GM12878 (cell line): ENCODE measurements around the gene SYCE3. TPM values are rescaled to one million over a fixed set of nuclear protein-coding genes. Genes with fewer than 3 reads are reported as not detected.

Experiments
- ATAC-seq: fragments of 200-7000 bp; cut with Tn5 transposase; 3 replicates; pipeline ENCODE4 v1.9.1; 2020; ENCODE audit warnings: mild to moderate bottlenecking, moderate library complexity
- BruUV-seq: library from RNA; stranded (reverse); fragments of 400-500 nt; replicated peaks from 2 replicates; lab custom pipeline; 2021; lab: Mats Ljungman, UMichigan
- CTCF ChIA-PET: fragments of 300-600 bp; sonication (Branson Sonifier 250); formaldehyde crosslinking; extraction: SDS; loops from one replicate; lab custom pipeline; 2021; ENCODE audit warnings: inconsistent platforms; lab: Yijun Ruan, JAX
- POLR2A ChIA-PET: fragments of 350-600 bp; formaldehyde crosslinking; extraction: SDS; loops from one replicate; lab custom pipeline; 2021; ENCODE audit warnings: inconsistent platforms; lab: Charles Lee
- RAD21 ChIA-PET: fragments of 300-600 bp; sonication (Branson Sonifier 250); formaldehyde crosslinking; loops from one replicate; lab custom pipeline; 2023; ENCODE audit warnings: antibody characterized with exemption; ENCODE audit not compliant: unreplicated experiment; lab: Charles Lee
- SMC1A ChIA-PET: fragments of 300-600 bp; sonication (Branson Sonifier 250); formaldehyde crosslinking; loops from one replicate; lab custom pipeline; 2023; ENCODE audit not compliant: unreplicated experiment, uncharacterized antibody; lab: Charles Lee
- DNase-seq: peaks from one replicate; pipeline ENCODE4 v3.0.0-alpha.2; 2011; ENCODE audit warnings: low read depth, low spot score
- FAIRE-seq: peaks from 3 replicates; lab custom pipeline; 2011; peaks lifted over from hg19 to GRCh38; lab: Jason Lieb, UNC
- H2AFZ ChIP-seq: 2 replicates; pipeline ENCODE4 v1.6.0; 2011; ENCODE audit warnings: low read depth, low read length, control low read depth; ENCODE audit not compliant: control insufficient read depth
- H3K27ac ChIP-seq: 2 replicates; pipeline ENCODE4 v1.5.1; 2011; ENCODE audit warnings: control low read depth; ENCODE audit not compliant: control insufficient read depth, insufficient read depth
- H3K27me3 ChIP-seq, 2 experiments: replicated peaks in 1 of 2; 2 replicates each; pipeline versions ENCODE4 v1.6.0 to v1.6.1; 2011; ENCODE audit warnings: low read length in 1 of 2; ENCODE audit not compliant: control insufficient read depth in 2 of 2, insufficient read depth in 2 of 2
- H3K36me3 ChIP-seq, 2 experiments: 2 replicates each; pipeline ENCODE4 v1.5.1; 2011; ENCODE audit warnings: low read length in 1 of 2; ENCODE audit not compliant: control insufficient read depth in 2 of 2, insufficient read depth in 2 of 2
- H3K4me1 ChIP-seq: 2 replicates; pipeline ENCODE4 v1.6.1; 2011; ENCODE audit warnings: mild to moderate bottlenecking, low read length, moderate library complexity, mixed read lengths; ENCODE audit not compliant: control insufficient read depth, insufficient read depth
- H3K4me2 ChIP-seq: 2 replicates; pipeline ENCODE4 v1.6.0; 2011; ENCODE audit warnings: control low read depth; ENCODE audit not compliant: control insufficient read depth, insufficient read depth
- H3K4me3 ChIP-seq: fragments of 200-600 bp; sonication (generic); 2 replicates; pipeline ENCODE4 v1.5.1; 2016
- H3K79me2 ChIP-seq: 2 replicates; pipeline ENCODE4 v1.6.0; 2011; ENCODE audit warnings: low read length; ENCODE audit not compliant: control insufficient read depth, insufficient read depth
- H3K9ac ChIP-seq: 2 replicates; pipeline ENCODE4 v1.8.0; 2011; ENCODE audit warnings: low read length, control low read depth, mixed read lengths; ENCODE audit not compliant: control insufficient read depth, insufficient read depth
- H3K9me3 ChIP-seq: replicated peaks from 3 replicates; pipeline ENCODE4 v1.5.1; 2011; ENCODE audit warnings: mild to moderate bottlenecking, low read length; ENCODE audit not compliant: control insufficient read depth, insufficient read depth
- H4K20me1 ChIP-seq: 2 replicates; pipeline ENCODE4 v1.6.0; 2011; ENCODE audit not compliant: control insufficient read depth, insufficient read depth
- CEBPZ ChIP-seq: fragments of 150-350 bp; IDR thresholded peaks from 2 replicates; pipeline ENCODE4 v1.6.1; 2016; ENCODE audit warnings: low read depth, low read length
- EZH2 ChIP-seq: IDR thresholded peaks from 2 replicates; pipeline ENCODE4 v1.6.1; 2012; ENCODE audit warnings: low read depth, mild to moderate bottlenecking, control low read depth, inconsistent platforms, low read length, borderline replicate concordance; ENCODE audit not compliant: control insufficient read depth
- HDGF ChIP-seq: fragments of 450-650 bp; IDR thresholded peaks from 2 replicates; pipeline ENCODE4 v1.6.1; 2016; ENCODE audit warnings: antibody characterized with exemption
- PAX8 ChIP-seq: fragments of 450-650 bp; IDR thresholded peaks from 2 replicates; pipeline ENCODE4 v1.6.1; 2017; ENCODE audit warnings: mild to moderate bottlenecking, moderate library complexity
- ZBTB4 ChIP-seq: fragments of 450-650 bp; formaldehyde crosslinking; IDR thresholded peaks from 2 replicates; pipeline ENCODE4 v1.4.0; 2022; ENCODE audit warnings: mild to moderate bottlenecking, moderate library complexity
- WGBS: methylation state at CpG from one replicate; pipeline ENCODE4 v1.1.6; 2016; ENCODE audit warnings: low lambda C conversion rate; ENCODE audit not compliant: insufficient replicate concordance, insufficient coverage; ENCODE audit errors: missing lambda C conversion rate; 5-methylcytosine and 5-hydroxymethylcytosine counted together
- in situ Hi-C: fragments of 300-500 bp; cut with MboI; formaldehyde crosslinking; loops from 9 replicates; pipeline ENCODE4 v1.14.3; 2018; ENCODE audit warnings: mixed read lengths
- intact Hi-C: fragments of 100-400 bp; cut with micrococcal nuclease; formaldehyde crosslinking; loops from one replicate; pipeline ENCODE4 v1.14.2; 2022; ENCODE audit not compliant: unreplicated experiment
- polyA plus RNA-seq, 11 experiments: library from polyadenylated mRNA; depleted of rRNA in 4 of 11; unstranded in 6 of 11; stranded (reverse) in 5 of 11; fragments of >200 nt; fragmentation: Nextera tagmentation in 4 of 11; fragmentation: Illumina TruSeq in 1 of 11; extraction: Ambion mirVana in 4 of 11; extraction: Trizol in 1 of 11; gene quantifications; 1 replicate in 1 of 11; 2 replicates in 10 of 11; pipeline versions ENCODE4 v1.2.1 to v1.2.3, GENCODE V29; 2011 to 2016; ENCODE audit warnings: inconsistent platforms in 2 of 11, missing spikeins in 2 of 11, low read depth in 1 of 11
- total RNA-seq, 4 experiments: library from RNA; depleted of rRNA in 3 of 4; stranded (reverse); fragments of >200 nt in 3 of 4; fragmentation: Illumina TruSeq in 1 of 4; extraction: Trizol in 1 of 4; gene quantifications; 2 replicates each; pipeline versions ENCODE4 v1.2.1 to v1.2.3, GENCODE V29; 2013 to 2021

Gene SYCE3
- total and polyA plus RNA-seq, 10 of the 15 experiments (the other 5 are each of a cell fraction or from before 2014, with no cell fraction given) = 0.38 to 0.91 (median 0.76) TPM; not detected in 4

GRCh38 chr22:50502096-50502495 is 60.6 kb downstream of the SYCE3 start:
- ATAC-seq (no peak), FAIRE-seq (no peak), DNase-seq (no peak)
- BruUV-seq = no TSS peak
- ChIA-PET RAD21 (no interaction called here), POLR2A (interaction anchor here (0.6 kb wide), 1 partner anchor 29 kb away, joined by 3 read pairs; no protein-coding TSS in a partner anchor), CTCF (interaction anchor here (0.9 kb wide), 1 partner anchor 8 kb away, joined by 3 read pairs; no protein-coding TSS in a partner anchor), SMC1A (interaction anchor here (1.7 kb wide), 1 partner anchor 119 kb away, joined by 4 read pairs; no protein-coding TSS in a partner anchor)
- Histone ChIP-seq H3K36me3 (peaks cover 4 to 8% of the 10 kb centered on the region in 2 experiments; a peak in 3 of 4 replicates), H3K9me3 (no peaks in the 10 kb centered on the region), H2AFZ (no peak overlapping the region), H3K4me2 (no peak overlapping the region), H4K20me1 (no peaks in the 10 kb centered on the region), H3K27ac (no peak overlapping the region), H3K9ac (no peak overlapping the region), H3K4me1 (peaks cover 4% of the 10 kb centered on the region), H3K79me2 (peaks cover 10% of the 10 kb centered on the region), H3K4me3 (no peak overlapping the region), H3K27me3 (no peaks in the 10 kb centered on the region)
- TF ChIP-seq ZBTB4 (CRISPR knock-in tag) (no peak), CEBPZ (no peak), PAX8 (no peak), HDGF (no peak), EZH2 (no peak)
- WGBS = 96% methylated on average over 6 of the region's 6 CpGs
- intact Hi-C loops = no loop called here
- in situ Hi-C loops = no loop called here

Other genes starting within 250 kb of the SYCE3 start
Only the 7 nearest of the 17 such genes appear.
- gene NCAPH2, start 54.7 kb downstream of the SYCE3 start, total RNA-seq (2014; rRNA removed) = 78.5 and 86.1 TPM in 2 replicates
- 33.9 and 39.4 TPM in 2 replicates for gene NCAPH2, start 54.7 kb downstream of the SYCE3 start, total RNA-seq (2014; rRNA removed; fragmentation: Illumina TruSeq; extraction: Trizol)
- gene NCAPH2, start 54.7 kb downstream of the SYCE3 start, total RNA-seq (2021) = 99.8 and 110 TPM in 2 replicates
- gene NCAPH2, start 54.7 kb downstream of the SYCE3 start, polyA plus RNA-seq (2011; rRNA removed) = 18.4 and 31.9 TPM in 2 replicates
- gene NCAPH2, start 54.7 kb downstream of the SYCE3 start, polyA plus RNA-seq (2014; fragmentation: Illumina TruSeq; extraction: Trizol) = 22.7 and 36.9 TPM in 2 replicates
- 10 to 100 TPM in 1 of 2 experiments, 1 to 10 TPM in 1; 5.0 to 16.9 TPM for gene NCAPH2, start 54.7 kb downstream of the SYCE3 start, polyA plus RNA-seq (2014; fragmentation: Nextera tagmentation; extraction: Ambion mirVana)
- 80.3 and 84.2 TPM in 2 replicates for gene NCAPH2, start 54.7 kb downstream of the SYCE3 start, polyA plus RNA-seq (2014; rRNA removed)
- 10 to 100 TPM; 81.7 to 85.8 TPM for gene NCAPH2, start 54.7 kb downstream of the SYCE3 start, polyA plus RNA-seq (2016; fragmentation: Nextera tagmentation; extraction: Ambion mirVana)
- gene SCO2, start 37.3 kb downstream of the SYCE3 start, total RNA-seq (2014; rRNA removed) = 2.8 and 4.4 TPM in 2 replicates
- 0.32 and 0.36 TPM in 2 replicates for gene SCO2, start 37.3 kb downstream of the SYCE3 start, total RNA-seq (2014; rRNA removed; fragmentation: Illumina TruSeq; extraction: Trizol)
- 6.4 and 16.0 TPM in 2 replicates for gene SCO2, start 37.3 kb downstream of the SYCE3 start, total RNA-seq (2021)
- gene SCO2, start 37.3 kb downstream of the SYCE3 start, polyA plus RNA-seq (2011; rRNA removed) = 2.0 and 2.2 TPM in 2 replicates
- 0.18 TPM in 1 of 2 replicates, not detected in the other for gene SCO2, start 37.3 kb downstream of the SYCE3 start, polyA plus RNA-seq (2014; fragmentation: Illumina TruSeq; extraction: Trizol)
- 1 to 10 TPM in 1 of 2 experiments, not detected in 1; 1.0 TPM for gene SCO2, start 37.3 kb downstream of the SYCE3 start, polyA plus RNA-seq (2014; fragmentation: Nextera tagmentation; extraction: Ambion mirVana)
- gene SCO2, start 37.3 kb downstream of the SYCE3 start, polyA plus RNA-seq (2014; rRNA removed) = 2.4 and 7.1 TPM in 2 replicates
- gene SCO2, start 37.3 kb downstream of the SYCE3 start, polyA plus RNA-seq (2016; fragmentation: Nextera tagmentation; extraction: Ambion mirVana) = 10 to 100 TPM; 14.0 to 16.0 TPM
- gene TYMP, start 32.9 kb downstream of the SYCE3 start, total RNA-seq (2014; rRNA removed) = 39.8 and 40.8 TPM in 2 replicates
- 8.9 and 9.8 TPM in 2 replicates for gene TYMP, start 32.9 kb downstream of the SYCE3 start, total RNA-seq (2014; rRNA removed; fragmentation: Illumina TruSeq; extraction: Trizol)
- 53.2 and 53.9 TPM in 2 replicates for gene TYMP, start 32.9 kb downstream of the SYCE3 start, total RNA-seq (2021)
- gene TYMP, start 32.9 kb downstream of the SYCE3 start, polyA plus RNA-seq (2011; rRNA removed) = 8.8 and 21.0 TPM in 2 replicates
- gene TYMP, start 32.9 kb downstream of the SYCE3 start, polyA plus RNA-seq (2014; fragmentation: Illumina TruSeq; extraction: Trizol) = 3.0 and 5.6 TPM in 2 replicates
- under 1 TPM; 0.42 to 0.91 TPM for gene TYMP, start 32.9 kb downstream of the SYCE3 start, polyA plus RNA-seq (2014; fragmentation: Nextera tagmentation; extraction: Ambion mirVana)
- 55.7 and 57.8 TPM in 2 replicates for gene TYMP, start 32.9 kb downstream of the SYCE3 start, polyA plus RNA-seq (2014; rRNA removed)
- gene TYMP, start 32.9 kb downstream of the SYCE3 start, polyA plus RNA-seq (2016; fragmentation: Nextera tagmentation; extraction: Ambion mirVana) = 10 to 100 TPM; 28.3 to 37.7 TPM
- 1.3 and 1.5 TPM in 2 replicates for gene KLHDC7B, start 17.0 kb downstream of the SYCE3 start, total RNA-seq (2014; rRNA removed)
- gene KLHDC7B, start 17.0 kb downstream of the SYCE3 start, total RNA-seq (2014; rRNA removed; fragmentation: Illumina TruSeq; extraction: Trizol) = 0.32 and 0.63 TPM in 2 replicates
- 1.1 and 1.7 TPM in 2 replicates for gene KLHDC7B, start 17.0 kb downstream of the SYCE3 start, total RNA-seq (2021)
- not detected in 2 replicates for gene KLHDC7B, start 17.0 kb downstream of the SYCE3 start, polyA plus RNA-seq (2011; rRNA removed)
- 0.59 and 0.65 TPM in 2 replicates for gene KLHDC7B, start 17.0 kb downstream of the SYCE3 start, polyA plus RNA-seq (2014; fragmentation: Illumina TruSeq; extraction: Trizol)
- gene KLHDC7B, start 17.0 kb downstream of the SYCE3 start, polyA plus RNA-seq (2014; fragmentation: Nextera tagmentation; extraction: Ambion mirVana) = under 1 TPM in 1 of 2 experiments, not detected in 1; 0.05 TPM
- 1.8 and 2.2 TPM in 2 replicates for gene KLHDC7B, start 17.0 kb downstream of the SYCE3 start, polyA plus RNA-seq (2014; rRNA removed)
- gene KLHDC7B, start 17.0 kb downstream of the SYCE3 start, polyA plus RNA-seq (2016; fragmentation: Nextera tagmentation; extraction: Ambion mirVana) = 1 to 10 TPM in 1 of 2 experiments, under 1 TPM in 1; 0.72 to 1.1 TPM
- gene CPT1B, start 15.5 kb upstream of the SYCE3 start, total RNA-seq (2014; rRNA removed) = 28.3 and 28.9 TPM in 2 replicates
- 12.0 and 13.6 TPM in 2 replicates for gene CPT1B, start 15.5 kb upstream of the SYCE3 start, total RNA-seq (2014; rRNA removed; fragmentation: Illumina TruSeq; extraction: Trizol)
- gene CPT1B, start 15.5 kb upstream of the SYCE3 start, total RNA-seq (2021) = 37.0 and 40.8 TPM in 2 replicates
- gene CPT1B, start 15.5 kb upstream of the SYCE3 start, polyA plus RNA-seq (2011; rRNA removed) = 26.0 and 36.2 TPM in 2 replicates
- 21.0 and 24.5 TPM in 2 replicates for gene CPT1B, start 15.5 kb upstream of the SYCE3 start, polyA plus RNA-seq (2014; fragmentation: Illumina TruSeq; extraction: Trizol)
- gene CPT1B, start 15.5 kb upstream of the SYCE3 start, polyA plus RNA-seq (2014; fragmentation: Nextera tagmentation; extraction: Ambion mirVana) = 1 to 10 TPM; 3.5 to 5.7 TPM
- gene CPT1B, start 15.5 kb upstream of the SYCE3 start, polyA plus RNA-seq (2014; rRNA removed) = 51.1 and 54.0 TPM in 2 replicates
- gene CPT1B, start 15.5 kb upstream of the SYCE3 start, polyA plus RNA-seq (2016; fragmentation: Nextera tagmentation; extraction: Ambion mirVana) = 10 to 100 TPM; 11.5 to 19.0 TPM
- gene CHKB, start 19.9 kb upstream of the SYCE3 start, total RNA-seq (2014; rRNA removed) = 53.5 and 58.4 TPM in 2 replicates
- 36.4 and 37.9 TPM in 2 replicates for gene CHKB, start 19.9 kb upstream of the SYCE3 start, total RNA-seq (2014; rRNA removed; fragmentation: Illumina TruSeq; extraction: Trizol)
- gene CHKB, start 19.9 kb upstream of the SYCE3 start, total RNA-seq (2021) = 57.5 and 62.4 TPM in 2 replicates
- 46.7 and 56.3 TPM in 2 replicates for gene CHKB, start 19.9 kb upstream of the SYCE3 start, polyA plus RNA-seq (2011; rRNA removed)
- 59.5 and 67.9 TPM in 2 replicates for gene CHKB, start 19.9 kb upstream of the SYCE3 start, polyA plus RNA-seq (2014; fragmentation: Illumina TruSeq; extraction: Trizol)
- gene CHKB, start 19.9 kb upstream of the SYCE3 start, polyA plus RNA-seq (2014; fragmentation: Nextera tagmentation; extraction: Ambion mirVana) = 10 to 100 TPM in 1 of 2 experiments, 1 to 10 TPM in 1; 10.0 to 20.6 TPM
- 85.9 and 93.9 TPM in 2 replicates for gene CHKB, start 19.9 kb upstream of the SYCE3 start, polyA plus RNA-seq (2014; rRNA removed)
- 10 to 100 TPM; 39.0 to 57.6 TPM for gene CHKB, start 19.9 kb upstream of the SYCE3 start, polyA plus RNA-seq (2016; fragmentation: Nextera tagmentation; extraction: Ambion mirVana)
- gene MAPK8IP2, start 37.9 kb upstream of the SYCE3 start, total RNA-seq (2014; rRNA removed) = 0.11 TPM in 2 replicates
- gene MAPK8IP2, start 37.9 kb upstream of the SYCE3 start, total RNA-seq (2014; rRNA removed; fragmentation: Illumina TruSeq; extraction: Trizol) = 0.04 and 0.05 TPM in 2 replicates
- 0.13 and 0.21 TPM in 2 replicates for gene MAPK8IP2, start 37.9 kb upstream of the SYCE3 start, total RNA-seq (2021)
- gene MAPK8IP2, start 37.9 kb upstream of the SYCE3 start, polyA plus RNA-seq (2011; rRNA removed) = 0.01 and 0.03 TPM in 2 replicates
- 0.01 TPM in 1 of 2 replicates, not detected in the other for gene MAPK8IP2, start 37.9 kb upstream of the SYCE3 start, polyA plus RNA-seq (2014; fragmentation: Illumina TruSeq; extraction: Trizol)
- gene MAPK8IP2, start 37.9 kb upstream of the SYCE3 start, polyA plus RNA-seq (2014; fragmentation: Nextera tagmentation; extraction: Ambion mirVana) = not detected
- gene MAPK8IP2, start 37.9 kb upstream of the SYCE3 start, polyA plus RNA-seq (2014; rRNA removed) = 0.08 and 0.13 TPM in 2 replicates
- gene MAPK8IP2, start 37.9 kb upstream of the SYCE3 start, polyA plus RNA-seq (2016; fragmentation: Nextera tagmentation; extraction: Ambion mirVana) = not detected